GM13977 (cell line): ENCODE data around the gene AKR1D1.
"Not testable (repeated sequence)": the region's sequence is repeated elsewhere in the genome, so short reads cannot be mapped to it uniquely, and the experiment has no call there.

ENCODE experiments used
- DNase-seq: peaks from one replicate; pipeline ENCODE4 v3.0.0; 2012; ENCODE audit warnings: low spot score
- CTCF ChIP-seq: IDR thresholded peaks from 2 replicates; pipeline ENCODE4 v1.5.1; 2012; ENCODE audit warnings: mild to moderate bottlenecking, control low read depth; ENCODE audit not compliant: insufficient read depth; ENCODE audit errors: extremely low read depth, missing control alignments
- in situ Hi-C: fragments of 300-500 bp; cut with MboI; formaldehyde crosslinking; loops from one replicate; pipeline ENCODE4 v1.12.0; 2022; ENCODE audit warnings: low sequenced_read_pairs, low pct_unique_long_range_greater_than_20kb, mixed read lengths, inconsistent platforms; ENCODE audit not compliant: unreplicated experiment

The AKR1D1 gene

GRCh38 chr7:138127996-138128395, 51.7 kb downstream of the AKR1D1 start:
- DNase-seq: no peak
- TF ChIP-seq CTCF: no peak
- in situ Hi-C loops: no loop called here

- DNase-seq: no peak
- no peak for TF ChIP-seq CTCF
- in situ Hi-C loops: no loop called here
Measured at GRCh38 chr7:138129551-138130165, 53.4 kb downstream of the AKR1D1 start.

- DNase-seq: peak; percentile 32
- TF ChIP-seq CTCF: no peak
- in situ Hi-C loops: no loop called here
Measured at GRCh38 chr7:138137423-138138171, 61.3 kb downstream of the AKR1D1 start.

DNA sequence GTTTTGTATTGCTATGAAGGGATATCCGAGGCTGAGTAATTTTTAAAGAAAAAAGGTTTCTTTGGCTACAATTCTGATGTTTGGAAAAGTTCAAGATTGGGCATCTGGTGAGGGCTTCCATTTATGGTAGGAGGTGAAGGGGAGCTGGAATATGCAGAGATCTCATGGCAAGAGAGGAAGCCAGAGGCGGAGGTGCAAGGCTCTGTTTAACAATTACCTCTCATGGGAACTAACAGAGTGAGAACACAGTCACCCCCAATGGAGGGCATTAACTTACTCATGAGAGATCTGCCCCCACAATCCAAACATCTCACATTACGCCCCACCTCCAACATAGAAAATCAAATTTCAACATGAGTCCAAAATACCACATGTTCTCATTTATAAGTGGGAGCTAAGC, 62.0 kb downstream of the AKR1D1 start:
- DNase-seq: no peak
- TF ChIP-seq CTCF: no peak
- in situ Hi-C loops: no loop called here

DNA sequence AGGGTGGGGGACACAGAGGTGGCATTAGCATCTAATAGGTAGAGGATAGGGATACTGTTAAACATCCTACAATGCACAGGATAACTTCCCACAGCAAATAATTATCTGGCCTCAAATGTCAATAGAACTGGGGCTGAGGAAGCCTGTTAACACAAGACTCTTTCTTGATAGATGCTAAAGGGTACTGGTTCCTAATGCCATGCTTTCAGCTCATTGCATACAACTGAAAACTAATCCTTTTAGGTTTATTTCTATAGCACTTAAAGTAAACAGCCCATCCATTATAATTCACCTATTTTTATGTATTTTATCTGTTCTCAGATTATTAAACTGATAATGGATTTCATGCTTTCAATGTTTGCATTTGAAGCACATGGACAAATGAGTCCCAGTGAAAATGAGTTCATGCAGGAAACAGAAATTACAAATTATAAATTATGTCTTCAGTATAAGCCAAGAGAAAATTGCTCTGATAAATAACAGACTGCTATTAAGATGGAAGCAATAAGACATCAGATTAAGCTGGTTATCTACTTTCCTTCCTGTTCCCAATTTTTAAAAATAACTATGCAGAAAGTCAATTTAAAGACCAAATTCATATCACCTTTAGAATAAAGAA, 66.4 kb downstream of the AKR1D1 start:
- no peak for TF ChIP-seq CTCF
- in situ Hi-C loops: no loop called here
- no peak for DNase-seq

- in situ Hi-C loops: no loop called here
- no peak for DNase-seq
- TF ChIP-seq CTCF: no peak
Measured at GRCh38 chr7:138144958-138145357, 68.7 kb downstream of the AKR1D1 start.

DNA sequence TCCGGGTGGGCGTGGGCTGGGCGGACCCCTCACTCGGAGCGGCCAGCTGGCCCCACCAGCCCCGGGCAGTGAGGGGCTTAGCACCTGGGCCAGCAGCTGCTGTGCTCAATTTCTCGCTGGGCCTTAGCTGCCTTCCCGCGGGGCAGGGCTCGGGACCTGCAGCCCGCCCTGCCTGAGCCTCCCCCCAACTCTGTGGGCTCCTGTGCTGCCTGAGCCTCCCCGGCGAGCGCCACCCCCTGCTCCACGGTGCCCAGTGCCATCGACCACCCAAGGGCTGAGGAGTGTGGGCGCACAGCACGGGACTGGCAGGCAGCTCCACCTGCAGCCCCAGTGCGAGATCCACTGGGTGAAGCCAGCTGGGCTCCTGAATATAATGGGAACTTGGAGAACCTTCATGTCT, 70.0 kb downstream of the AKR1D1 start:
- in situ Hi-C loops, DNase-seq: not testable (repeated sequence)

DNA sequence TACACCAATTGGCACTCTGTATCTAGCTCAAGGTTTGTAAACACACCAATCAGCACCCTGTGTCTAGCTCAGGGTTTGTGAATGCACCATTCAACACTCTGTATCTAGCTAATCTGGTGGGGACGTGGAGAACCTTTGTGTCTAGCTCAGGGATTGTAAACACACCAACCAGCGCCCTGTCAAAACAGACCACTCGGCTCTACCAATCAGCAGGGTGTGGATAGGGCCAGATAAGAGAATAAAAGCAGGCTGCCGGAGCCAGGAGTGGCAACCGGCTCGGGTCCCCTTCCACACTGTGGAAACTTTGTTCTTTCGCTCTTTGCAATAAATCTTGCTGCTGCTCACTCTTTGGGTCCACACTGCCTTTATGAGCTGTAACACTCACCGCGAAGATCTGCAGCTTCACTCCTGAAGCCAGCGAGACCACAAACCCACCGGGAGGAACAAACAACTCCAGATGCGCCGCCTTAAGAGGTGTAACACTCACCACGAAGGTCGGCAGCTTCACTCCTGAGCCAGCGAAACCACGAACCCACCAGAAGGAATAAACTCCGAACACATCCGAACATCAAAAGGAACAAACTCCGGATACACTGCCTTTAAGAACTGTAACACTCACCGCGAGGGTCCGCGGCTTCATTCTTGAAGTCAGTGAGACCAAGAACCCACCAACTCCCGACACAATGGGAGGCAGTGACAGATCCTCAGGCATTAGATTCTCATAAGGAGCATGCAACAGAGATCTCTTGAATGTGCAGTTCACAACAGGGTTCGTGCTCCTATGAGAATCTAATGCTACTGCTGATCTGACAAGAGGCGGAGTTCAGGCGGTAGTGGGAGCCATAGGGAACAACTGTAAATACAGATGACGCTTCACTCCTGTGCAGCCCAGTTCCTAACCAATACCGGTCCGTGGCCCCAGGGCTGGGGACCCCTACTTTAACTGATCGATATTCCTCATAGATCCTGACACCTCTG, 70.8 kb downstream of the AKR1D1 start:
- in situ Hi-C loops, DNase-seq: not testable (repeated sequence)
